Mucosa of rectum (tissue), 2 donors: Measurements from ENCODE around the gene RASGRF2.

ENCODE experiments used
- H3K27ac ChIP-seq, 2 donors: one replicate each; pipeline ENCODE4 v1.7.0; 2013; ENCODE audit warnings: inconsistent platforms in 2 of 2, low read depth in 2 of 2, low read length in 2 of 2
- H3K27me3 ChIP-seq, 2 donors: one replicate each; pipeline ENCODE4 v1.7.0; 2013; ENCODE audit warnings: low read length in 2 of 2; ENCODE audit not compliant: control insufficient read depth in 2 of 2, insufficient read depth in 2 of 2
- H3K36me3 ChIP-seq, 2 donors: one replicate each; pipeline ENCODE4 v1.7.0; 2013; ENCODE audit warnings: low read length in 2 of 2; ENCODE audit not compliant: control insufficient read depth in 2 of 2, insufficient read depth in 2 of 2
- H3K4me1 ChIP-seq, 2 donors: one replicate each; pipeline ENCODE4 v1.7.0; 2013; ENCODE audit warnings: low read length in 2 of 2, mild to moderate bottlenecking in 1 of 2; ENCODE audit not compliant: control insufficient read depth in 2 of 2, insufficient read depth in 2 of 2
- H3K4me3 ChIP-seq, 2 donors: one replicate each; pipeline ENCODE4 v1.7.0; 2013; ENCODE audit warnings: low read length in 2 of 2
- H3K9ac ChIP-seq, 2 donors: one replicate each; pipeline ENCODE4 v1.7.0; 2013; ENCODE audit warnings: low read length in 2 of 2, low read depth in 1 of 2, mild to moderate bottlenecking in 1 of 2
- H3K9me3 ChIP-seq, 2 donors: one replicate each; pipeline ENCODE4 v1.7.0; 2013; ENCODE audit warnings: low read length in 2 of 2; ENCODE audit not compliant: control insufficient read depth in 2 of 2
- donor health status: healthy.
- donor health status: Normal muscosa, but diverticular disease.

RASGRF2 gene

DNA sequence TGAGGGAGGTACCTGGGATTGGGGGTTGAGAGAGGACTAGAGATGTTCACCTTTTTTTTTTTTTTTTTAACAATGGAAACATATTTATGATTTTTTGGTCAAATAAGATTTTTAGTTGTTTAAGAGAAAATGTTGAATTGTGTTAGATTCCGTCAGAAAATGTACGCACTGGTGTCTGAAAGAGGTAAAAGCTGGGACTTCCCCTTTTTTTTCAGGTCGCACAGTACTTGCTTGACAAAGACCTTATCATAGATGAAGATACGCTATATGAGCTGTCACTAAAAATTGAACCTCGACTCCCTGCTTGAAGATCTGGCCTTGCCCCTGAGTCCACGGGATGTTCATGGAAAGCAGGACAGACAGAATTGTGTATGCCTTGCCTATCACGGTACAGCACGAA lies 265.3 kb downstream of the RASGRF2 start:
- Histone ChIP-seq H3K27ac (no peak overlapping the region), H3K9me3 (no peaks in the 10 kb centered on the region), H3K27me3 (no peaks in the 10 kb centered on the region), H3K4me1 (no peaks in the 10 kb centered on the region), H3K4me3 (no peak overlapping the region), H3K36me3 (no peaks in the 10 kb centered on the region), H3K9ac (no peak overlapping the region)

DNA sequence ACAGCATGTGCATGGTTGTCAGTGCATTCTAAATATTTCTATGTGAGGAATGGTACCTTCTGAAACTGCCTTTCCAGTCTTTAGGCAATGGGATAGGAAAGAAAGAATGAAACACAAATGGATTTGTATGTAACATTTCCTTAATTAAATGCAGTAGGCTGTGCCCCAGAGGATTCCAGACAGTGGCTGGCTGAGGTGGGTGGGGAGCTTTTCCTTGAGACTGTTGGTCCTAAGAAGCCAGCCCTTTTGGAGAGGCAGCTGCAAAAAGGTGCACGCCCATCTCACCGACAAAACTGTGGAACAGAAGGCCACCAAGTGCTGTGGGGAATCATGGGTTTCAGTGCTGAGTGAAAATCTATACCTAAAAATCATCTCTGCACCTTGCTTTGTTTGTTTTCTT lies 266.1 kb downstream of the RASGRF2 start:
- no peak overlapping the region for H3K27ac ChIP-seq
- no peaks in the 10 kb centered on the region for H3K9me3 ChIP-seq
- no peaks in the 10 kb centered on the region for H3K27me3 ChIP-seq
- H3K9ac ChIP-seq: no peak overlapping the region
- no peaks in the 10 kb centered on the region for H3K4me1 ChIP-seq
- no peaks in the 10 kb centered on the region for H3K36me3 ChIP-seq
- H3K4me3 ChIP-seq: no peak overlapping the region

DNA sequence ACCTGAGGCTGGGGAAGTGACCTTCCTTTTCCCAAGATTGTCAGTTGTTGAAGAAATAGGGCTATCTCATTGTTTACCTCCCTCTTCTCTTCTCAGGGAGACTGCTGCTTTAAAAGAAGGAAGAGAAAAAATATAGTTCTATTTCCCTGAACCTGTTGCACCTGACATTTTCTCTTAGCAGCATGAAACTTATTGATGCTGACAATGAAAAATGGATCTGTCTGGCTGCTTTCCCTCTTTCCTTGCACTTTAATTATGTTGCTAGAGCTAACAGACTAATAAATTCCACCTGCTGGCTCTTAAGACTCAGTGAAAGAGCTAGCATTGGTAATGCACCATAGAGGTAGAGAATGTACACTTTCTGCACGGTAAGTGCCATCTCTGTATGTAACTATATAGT lies 266.8 kb downstream of the RASGRF2 start:
- no peaks in the 10 kb centered on the region for H3K9me3 ChIP-seq
- H3K27ac ChIP-seq: no peak overlapping the region
- H3K4me3 ChIP-seq: no peak overlapping the region
- no peaks in the 10 kb centered on the region for H3K27me3 ChIP-seq
- no peaks in the 10 kb centered on the region for H3K36me3 ChIP-seq
- H3K4me1 ChIP-seq: no peaks in the 10 kb centered on the region
- H3K9ac ChIP-seq: no peak overlapping the region

DNA sequence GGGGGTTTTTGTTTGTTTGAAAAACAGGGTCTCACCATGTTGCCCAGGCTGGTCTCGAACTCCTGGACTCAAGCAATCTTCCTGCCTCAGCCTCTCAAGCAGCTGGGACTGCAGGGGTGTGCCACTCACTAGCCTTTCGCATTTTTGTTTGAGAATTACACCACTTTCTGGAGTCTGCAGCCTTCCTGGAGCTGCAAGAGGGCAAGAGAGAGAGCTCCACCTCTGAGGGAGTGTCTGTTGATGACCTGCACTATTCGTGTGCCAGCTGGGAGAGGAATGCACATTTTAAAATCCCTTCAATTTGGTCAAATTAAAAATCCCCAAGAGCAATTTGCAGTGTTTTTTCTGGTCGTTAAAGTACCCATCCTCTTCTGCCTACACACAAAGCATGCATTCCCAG lies 267.9 kb downstream of the RASGRF2 start:
- no peaks in the 10 kb centered on the region for H3K4me1 ChIP-seq
- H3K36me3 ChIP-seq: no peaks in the 10 kb centered on the region
- no peaks in the 10 kb centered on the region for H3K27me3 ChIP-seq

DNA sequence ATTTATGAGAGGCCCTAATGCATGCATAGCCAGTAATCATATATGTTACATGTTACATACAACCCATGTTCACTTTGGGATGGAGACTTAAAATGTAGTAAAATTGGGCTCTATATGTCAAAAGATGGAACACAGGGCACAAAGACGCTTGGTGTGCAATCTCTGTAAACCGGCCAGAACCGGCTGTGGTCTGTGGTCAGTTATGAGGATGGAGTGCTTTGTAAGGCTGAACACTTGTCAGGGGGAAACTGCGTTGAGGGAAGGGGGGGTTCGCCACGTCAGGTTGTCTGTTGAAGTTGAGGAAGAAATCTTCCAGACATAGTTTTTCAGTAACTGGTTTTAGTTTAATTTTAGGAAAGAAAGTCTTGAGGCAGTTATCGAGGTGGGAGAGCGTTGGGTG lies 270.3 kb downstream of the RASGRF2 start:
- H3K36me3 ChIP-seq: no peaks in the 10 kb centered on the region
- no peaks in the 10 kb centered on the region for H3K4me1 ChIP-seq
- H3K27ac ChIP-seq: no peak overlapping the region
- H3K9me3 ChIP-seq: no peaks in the 10 kb centered on the region
- no peak overlapping the region for H3K9ac ChIP-seq
- H3K27me3 ChIP-seq: no peaks in the 10 kb centered on the region
- no peak overlapping the region for H3K4me3 ChIP-seq

More for the DNA sequence above, 267.9 kb downstream of the RASGRF2 start:
- H3K9me3 ChIP-seq: no peaks in the 10 kb centered on the region
- no peak overlapping the region for H3K4me3 ChIP-seq
- no peak overlapping the region for H3K9ac ChIP-seq
- H3K27ac ChIP-seq: no peak overlapping the region

DNA sequence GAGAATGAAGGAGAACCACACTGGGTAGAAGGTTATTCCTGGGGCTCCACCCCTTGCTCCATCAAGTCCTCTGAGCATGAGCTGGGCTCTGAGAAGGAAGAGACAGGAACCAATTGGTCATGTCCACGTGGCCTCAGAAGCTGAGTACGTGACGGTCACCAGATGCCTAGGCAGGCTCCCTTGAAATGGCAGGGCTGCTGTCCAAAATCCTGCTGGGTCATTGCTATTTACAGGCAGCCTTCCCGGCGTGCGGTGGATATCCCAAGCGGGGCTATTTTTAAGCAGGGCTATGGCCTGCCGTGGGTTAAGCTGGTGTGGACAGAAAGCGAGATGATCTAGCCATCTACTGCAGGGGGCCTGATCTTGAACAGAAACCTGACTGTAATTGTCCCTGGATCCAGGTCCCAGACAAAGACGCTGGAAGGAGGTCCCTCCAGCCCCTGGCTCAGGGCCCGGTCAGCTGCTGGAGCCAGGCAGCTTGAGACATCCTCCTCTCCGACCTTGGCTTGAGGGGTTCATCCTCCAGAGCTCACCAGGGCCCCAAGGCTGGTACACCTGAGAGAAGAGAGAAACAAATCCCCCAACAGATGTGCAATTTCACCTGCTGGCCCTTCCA lies 272.4 kb downstream of the RASGRF2 start:
- Histone ChIP-seq H3K27ac (no peak overlapping the region), H3K36me3 (no peaks in the 10 kb centered on the region), H3K9ac (no peak overlapping the region), H3K4me1 (no peaks in the 10 kb centered on the region), H3K27me3 (no peaks in the 10 kb centered on the region), H3K9me3 (no peaks in the 10 kb centered on the region), H3K4me3 (peak overlapping the region; percentile 46 to 64)

DNA sequence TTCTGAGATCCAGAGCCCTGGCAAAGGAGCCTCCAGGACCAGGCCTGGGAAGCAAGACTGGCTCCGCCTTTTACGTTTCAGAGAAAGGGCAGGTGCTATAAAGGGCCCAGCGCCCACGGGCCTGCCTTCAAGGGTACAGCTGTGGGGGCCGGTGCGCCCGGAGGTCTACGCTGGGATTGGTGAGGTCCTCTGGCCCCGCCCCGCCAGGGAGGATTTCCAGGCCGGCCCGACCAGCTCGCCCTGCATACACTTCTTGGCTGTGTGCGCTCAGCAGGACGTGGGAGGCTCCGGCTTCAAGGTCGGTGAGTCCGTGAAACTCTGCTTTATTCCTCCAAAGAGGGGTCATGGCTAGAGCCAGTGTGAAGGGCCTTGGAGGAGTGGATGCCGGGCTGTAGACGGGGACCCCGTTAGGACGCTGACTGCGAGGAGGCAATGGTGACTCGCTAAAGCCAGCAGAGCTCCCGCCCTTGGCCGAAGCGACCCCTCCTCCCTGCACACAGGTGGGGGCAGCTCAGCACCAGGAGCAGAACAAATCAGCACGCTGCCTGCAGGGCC lies 273.0 kb downstream of the RASGRF2 start, which contains the start of gene CKMT2:
Gene CKMT2, plus strand, starts transcription at position 243 of the 555 bp plus-strand sequence. CDS start 17,811 bp downstream, outside the sequence.
- Histone ChIP-seq H3K27me3 (no peaks in the 10 kb centered on the region), H3K4me3 (peak within 1 kb of the TSS; percentile 46 to 64), H3K4me1 (no peaks in the 10 kb centered on the region), H3K9ac (peak within 1 kb of the TSS in 1 of 2 donors; percentile 19), H3K9me3 (no peaks in the 10 kb centered on the region), H3K27ac (no peak within 1 kb of the TSS), H3K36me3 (no peaks in the 10 kb centered on the region)

DNA sequence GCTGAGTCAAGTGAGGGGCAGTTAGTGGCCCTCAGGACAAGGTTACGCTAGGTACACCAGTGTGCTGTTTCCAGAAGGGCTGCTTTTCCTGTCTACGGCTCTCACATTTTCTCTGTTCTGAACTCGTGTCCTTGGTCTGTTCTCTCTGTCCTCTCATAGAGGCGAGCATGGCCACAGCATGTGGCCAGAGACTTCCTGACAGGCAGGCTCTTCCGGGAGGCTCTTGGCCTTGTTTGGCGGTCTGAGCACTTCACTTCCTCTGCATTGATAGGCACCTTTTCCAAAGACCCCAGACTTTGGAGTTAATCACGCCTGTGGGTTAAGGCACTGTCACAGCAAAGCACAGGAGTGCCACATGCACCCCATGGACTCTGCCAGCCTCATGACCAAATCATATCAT lies 274.1 kb downstream of the RASGRF2 start:
- H3K4me3 ChIP-seq: no peak overlapping the region
- no peaks in the 10 kb centered on the region for H3K36me3 ChIP-seq
- no peaks in the 10 kb centered on the region for H3K4me1 ChIP-seq
- H3K27ac ChIP-seq: no peak overlapping the region
- H3K9ac ChIP-seq: no peak overlapping the region
- H3K27me3 ChIP-seq: no peaks in the 10 kb centered on the region
- H3K9me3 ChIP-seq: no peaks in the 10 kb centered on the region

DNA sequence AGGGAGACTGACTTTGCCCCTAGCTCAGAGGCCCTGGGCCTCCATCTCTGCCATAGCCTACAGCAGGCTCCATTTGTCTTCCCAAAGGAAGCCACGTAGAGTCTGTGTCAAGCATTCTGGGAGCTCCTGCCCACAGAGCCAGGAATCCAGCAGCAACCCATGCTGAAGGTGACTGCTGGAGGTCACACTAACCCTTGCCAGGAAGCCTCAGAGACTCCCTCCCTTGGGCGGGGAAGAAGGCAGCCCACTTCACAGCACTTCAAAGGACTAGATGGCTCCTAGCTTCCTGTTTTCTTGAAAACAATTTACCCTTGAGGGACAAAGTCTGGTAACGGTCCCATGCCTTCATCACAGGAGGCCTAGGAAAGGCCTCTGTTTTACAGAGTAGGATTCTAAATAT lies 274.6 kb downstream of the RASGRF2 start:
- no peak overlapping the region for H3K4me3 ChIP-seq
- no peaks in the 10 kb centered on the region for H3K36me3 ChIP-seq
- no peak overlapping the region for H3K27ac ChIP-seq
- no peaks in the 10 kb centered on the region for H3K27me3 ChIP-seq
- no peak overlapping the region for H3K9ac ChIP-seq
- no peaks in the 10 kb centered on the region for H3K4me1 ChIP-seq
- no peaks in the 10 kb centered on the region for H3K9me3 ChIP-seq

DNA sequence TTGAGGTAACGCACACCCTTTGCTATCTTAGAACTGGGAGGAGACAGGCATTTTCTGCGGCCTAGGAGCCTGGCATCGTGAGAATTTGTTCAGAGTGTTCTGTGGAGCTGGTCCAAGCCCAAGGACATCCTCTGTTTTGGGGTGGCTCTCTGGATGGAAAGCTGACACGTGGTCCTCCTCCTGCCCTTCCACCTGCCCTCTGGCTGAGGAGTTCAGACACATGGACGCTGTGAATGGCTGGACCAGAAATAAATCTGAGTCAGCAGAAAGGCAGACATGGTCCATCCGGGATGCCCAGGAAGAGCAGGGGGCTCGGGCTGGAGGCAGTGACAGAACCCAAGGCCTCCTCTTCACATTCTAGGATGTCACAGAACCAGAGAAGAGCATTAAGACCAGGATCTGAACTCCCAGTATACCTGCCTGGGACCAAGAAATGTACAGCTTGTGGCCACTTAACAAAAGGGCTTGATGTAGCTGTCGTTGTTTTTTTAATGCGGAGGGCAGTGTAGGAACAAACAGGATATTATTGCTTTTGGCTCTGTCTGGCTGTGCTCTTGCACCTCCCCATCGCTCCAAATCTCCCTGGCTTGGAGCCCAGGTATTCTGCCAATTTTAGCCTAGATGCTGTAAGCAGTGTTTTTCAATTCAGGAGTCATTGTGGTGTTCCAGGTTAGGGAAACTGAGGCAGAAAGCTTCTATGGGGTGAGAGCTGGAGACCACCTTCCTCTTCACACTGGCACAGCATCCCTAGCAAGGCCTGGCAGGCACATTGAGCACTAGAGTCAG lies 275.3 kb downstream of the RASGRF2 start:
- Histone ChIP-seq H3K36me3 (no peaks in the 10 kb centered on the region), H3K27ac (no peak overlapping the region), H3K9ac (no peak overlapping the region), H3K4me3 (no peak overlapping the region), H3K4me1 (no peaks in the 10 kb centered on the region), H3K9me3 (no peaks in the 10 kb centered on the region), H3K27me3 (no peaks in the 10 kb centered on the region)
